WTC11 (cell line): ENCODE measurements around the gene LCP1. TPM values are rescaled to one million over a fixed set of nuclear protein-coding genes. Genes with fewer than 3 reads are reported as not detected.

Experiments used
- ATAC-seq: fragments of 200-7000 bp; cut with Tn5 transposase; 2 replicates; pipeline ENCODE4 v1.10.0; 2021; ENCODE audit warnings: mild to moderate bottlenecking, moderate library complexity
- CTCF ChIA-PET: fragments of 300-600 bp; sonication (Branson Sonifier 250); formaldehyde crosslinking; loops from one replicate; lab custom pipeline; 2021; ENCODE audit warnings: antibody characterized with exemption; lab: Charles Lee
- POLR2A ChIA-PET: fragments of 350-600 bp; sonication (Branson Sonifier 250); formaldehyde crosslinking; loops from one replicate; lab custom pipeline; 2021; ENCODE audit warnings: antibody characterized with exemption; lab: Charles Lee
- DNase-seq: peaks from one replicate; pipeline ENCODE4 v3.0.0; 2021; ENCODE audit warnings: low spot score
- H3K27ac Mint-ChIP-seq: 2 replicates; pipeline ENCODE4 v1.8.0; 2021; ENCODE audit warnings: mixed read lengths
- H3K27me3 Mint-ChIP-seq: 2 replicates; pipeline ENCODE4 v1.8.0; 2021; ENCODE audit warnings: low read depth, mild to moderate bottlenecking, moderate library complexity, mixed read lengths
- H3K36me3 Mint-ChIP-seq: 2 replicates; pipeline ENCODE4 v1.8.0; 2021; ENCODE audit warnings: mixed read lengths
- H3K4me1 Mint-ChIP-seq: 2 replicates; pipeline ENCODE4 v1.8.0; 2022; ENCODE audit warnings: mixed read lengths
- H3K4me3 Mint-ChIP-seq: 2 replicates; pipeline ENCODE4 v1.8.0; 2021; ENCODE audit warnings: mild to moderate bottlenecking, moderate library complexity, mixed read lengths
- H3K9me3 Mint-ChIP-seq: 2 replicates; pipeline ENCODE4 v1.8.0; 2021; ENCODE audit warnings: mixed read lengths
- AFF4 ChIP-seq: sonication (generic); formaldehyde crosslinking; IDR thresholded peaks from 2 replicates; pipeline ENCODE4 v1.8.1; 2023; ENCODE audit warnings: mild to moderate bottlenecking, missing genetic modification reagents, borderline replicate concordance
- ELF4 ChIP-seq: sonication (generic); formaldehyde crosslinking; IDR thresholded peaks from 2 replicates; pipeline ENCODE4 v1.8.1; 2022; ENCODE audit warnings: low read depth, mild to moderate bottlenecking, moderate library complexity, missing genetic modification reagents
- MXD4 ChIP-seq: fragments of 250-450 bp; sonication (Bioruptor Pico); IDR thresholded peaks from 2 replicates; pipeline ENCODE4 v1.8.0; 2021; ENCODE audit warnings: mild to moderate bottlenecking, moderate library complexity, borderline replicate concordance
- NR3C1 ChIP-seq: sonication (generic); formaldehyde crosslinking; conservative IDR thresholded peaks from 2 replicates; pipeline ENCODE4 v1.8.1; 2023; ENCODE audit warnings: low read depth, mild to moderate bottlenecking, missing genetic modification reagents
- RORB ChIP-seq: fragments of 250-450 bp; sonication (Bioruptor Pico); IDR thresholded peaks from 2 replicates; pipeline ENCODE4 v1.9.0; 2021; ENCODE audit warnings: mild to moderate bottlenecking
- STAT6 ChIP-seq: sonication (generic); formaldehyde crosslinking; conservative IDR thresholded peaks from 2 replicates; pipeline ENCODE4 v1.8.1; 2023; ENCODE audit warnings: mild to moderate bottlenecking, low read depth, missing genetic modification reagents, moderate library complexity
- TEAD4 ChIP-seq: sonication (generic); formaldehyde crosslinking; IDR thresholded peaks from 2 replicates; pipeline ENCODE4 v1.8.0; 2022; ENCODE audit warnings: mild to moderate bottlenecking, missing genetic modification reagents
- ZNF317 ChIP-seq: sonication (generic); formaldehyde crosslinking; IDR thresholded peaks from 2 replicates; pipeline ENCODE4 v1.8.1; 2023; ENCODE audit warnings: low read depth, mild to moderate bottlenecking, moderate library complexity, missing genetic modification reagents, borderline replicate concordance
- ZNF425 ChIP-seq: fragments of 250-450 bp; sonication (Bioruptor Pico); conservative IDR thresholded peaks from 2 replicates; pipeline ENCODE4 v1.9.0; 2021; ENCODE audit warnings: mild to moderate bottlenecking
- ZNF512 ChIP-seq: sonication (generic); formaldehyde crosslinking; IDR thresholded peaks from 2 replicates; pipeline ENCODE4 v1.8.1; 2022; ENCODE audit warnings: missing genetic modification reagents, borderline replicate concordance
- total RNA-seq: library from RNA; stranded (reverse); gene quantifications from 3 replicates; pipeline ENCODE4 v1.2.3, GENCODE V29; 2021
- TF ChIP-seq, protein P1 (sequence below): sonication (generic); formaldehyde crosslinking; IDR thresholded peaks from 2 replicates; pipeline ENCODE4 v1.8.1; 2023; ENCODE audit warnings: mild to moderate bottlenecking, moderate library complexity, missing genetic modification reagents

The LCP1 gene
- total RNA-seq, 1 experiment from 2014 or later, result 3.2 TPM

DNA sequence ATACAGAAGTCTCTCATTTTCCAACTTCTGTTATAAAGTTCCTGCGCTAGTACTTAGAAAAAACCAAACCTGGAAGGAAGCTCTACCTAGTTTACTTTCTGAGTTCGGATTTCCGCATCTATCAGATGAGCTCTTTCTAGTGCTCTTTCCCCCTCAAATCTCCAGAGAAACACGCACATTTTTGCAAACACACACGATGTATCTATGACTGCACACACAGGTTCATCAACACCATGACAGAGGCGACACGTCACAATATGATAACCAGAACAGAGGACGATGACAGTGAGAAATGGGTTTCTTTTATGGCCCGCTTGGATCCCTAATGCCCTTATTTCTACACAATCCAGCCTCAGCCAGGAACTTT lies 29.1 kb upstream of the LCP1 start (continued):
- TF ChIP-seq MXD4 (CRISPR knock-in tag) (no peak), STAT6 (CRISPR knock-in tag) (no peak), AFF4 (CRISPR knock-in tag) (no peak)

GRCh38 chr13:46210362-46211083 lies 28.5 kb upstream of the LCP1 start:
- TF ChIP-seq NR3C1 (CRISPR knock-in tag) (no peak), ELF4 (CRISPR knock-in tag) (no peak), ZNF512 (CRISPR knock-in tag) (no peak), TEAD4 (CRISPR knock-in tag) (no peak), ZNF425 (CRISPR knock-in tag) (no peak), RORB (no peak), AFF4 (CRISPR knock-in tag) (no peak), ZNF317 (no peak)
- TF ChIP-seq, protein P1, sequence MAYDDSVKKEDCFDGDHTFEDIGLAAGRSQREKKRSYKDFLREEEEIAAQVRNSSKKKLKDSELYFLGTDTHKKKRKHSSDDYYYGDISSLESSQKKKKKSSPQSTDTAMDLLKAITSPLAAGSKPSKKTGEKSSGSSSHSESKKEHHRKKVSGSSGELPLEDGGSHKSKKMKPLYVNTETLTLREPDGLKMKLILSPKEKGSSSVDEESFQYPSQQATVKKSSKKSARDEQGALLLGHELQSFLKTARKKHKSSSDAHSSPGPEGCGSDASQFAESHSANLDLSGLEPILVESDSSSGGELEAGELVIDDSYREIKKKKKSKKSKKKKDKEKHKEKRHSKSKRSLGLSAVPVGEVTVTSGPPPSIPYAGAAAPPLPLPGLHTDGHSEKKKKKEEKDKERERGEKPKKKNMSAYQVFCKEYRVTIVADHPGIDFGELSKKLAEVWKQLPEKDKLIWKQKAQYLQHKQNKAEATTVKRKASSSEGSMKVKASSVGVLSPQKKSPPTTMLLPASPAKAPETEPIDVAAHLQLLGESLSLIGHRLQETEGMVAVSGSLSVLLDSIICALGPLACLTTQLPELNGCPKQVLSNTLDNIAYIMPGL, result no peak
- TF ChIP-seq, all 79 proteins: peak for 0
- DNase-seq (no peak), ATAC-seq (no peak)
- no peaks in the 10 kb centered on the region for H3K9me3 Mint-ChIP-seq
- H3K4me3 Mint-ChIP-seq, result peak overlapping the region; percentile 59; the same call in 1 of the 2 replicates
- H3K36me3 Mint-ChIP-seq, result no peaks in the 10 kb centered on the region
- ChIA-PET CTCF (interaction anchor here (0.9 kb wide), 1 partner anchor 111 kb away, joined by 3 read pairs; no protein-coding TSS in a partner anchor), POLR2A (no interaction called here)
- peaks cover 25% of the 10 kb centered on the region for H3K27me3 Mint-ChIP-seq
- peaks cover 12% of the 10 kb centered on the region for H3K4me1 Mint-ChIP-seq
- no peak overlapping the region for H3K27ac Mint-ChIP-seq
